ENCODE measurements around the gene CTIF.

CTIF gene

GRCh38 chr18:48690494-48690893, 151.7 kb downstream of the CTIF start:
- Histone ChIP-seq H3K79me2 (peaks cover 2% of the 10 kb centered on the region), H3K9ac (no peak overlapping the region), H3K9me3 (ENCODE audit: control insufficient read depth, low read length) (no peaks in the 10 kb centered on the region), H3K27ac (no peak overlapping the region), H3K36me3 (ENCODE audit: control insufficient read depth, insufficient read depth, low read length) (no peaks in the 10 kb centered on the region), H3K4me2 (ENCODE audit: low read length) (no peak overlapping the region), H3K4me1 (no peaks in the 10 kb centered on the region), H2AFZ (no peak overlapping the region), H3K4me3 (ENCODE audit: low read depth, low read length) (no peak overlapping the region), H3K27me3 (ENCODE audit: control insufficient read depth, insufficient read depth, low read length) (no peaks in the 10 kb centered on the region)
- TF ChIP-seq, protein P1, sequence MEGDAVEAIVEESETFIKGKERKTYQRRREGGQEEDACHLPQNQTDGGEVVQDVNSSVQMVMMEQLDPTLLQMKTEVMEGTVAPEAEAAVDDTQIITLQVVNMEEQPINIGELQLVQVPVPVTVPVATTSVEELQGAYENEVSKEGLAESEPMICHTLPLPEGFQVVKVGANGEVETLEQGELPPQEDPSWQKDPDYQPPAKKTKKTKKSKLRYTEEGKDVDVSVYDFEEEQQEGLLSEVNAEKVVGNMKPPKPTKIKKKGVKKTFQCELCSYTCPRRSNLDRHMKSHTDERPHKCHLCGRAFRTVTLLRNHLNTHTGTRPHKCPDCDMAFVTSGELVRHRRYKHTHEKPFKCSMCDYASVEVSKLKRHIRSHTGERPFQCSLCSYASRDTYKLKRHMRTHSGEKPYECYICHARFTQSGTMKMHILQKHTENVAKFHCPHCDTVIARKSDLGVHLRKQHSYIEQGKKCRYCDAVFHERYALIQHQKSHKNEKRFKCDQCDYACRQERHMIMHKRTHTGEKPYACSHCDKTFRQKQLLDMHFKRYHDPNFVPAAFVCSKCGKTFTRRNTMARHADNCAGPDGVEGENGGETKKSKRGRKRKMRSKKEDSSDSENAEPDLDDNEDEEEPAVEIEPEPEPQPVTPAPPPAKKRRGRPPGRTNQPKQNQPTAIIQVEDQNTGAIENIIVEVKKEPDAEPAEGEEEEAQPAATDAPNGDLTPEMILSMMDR (IDR thresholded peaks at IDR 0.05): no peak

DNA sequence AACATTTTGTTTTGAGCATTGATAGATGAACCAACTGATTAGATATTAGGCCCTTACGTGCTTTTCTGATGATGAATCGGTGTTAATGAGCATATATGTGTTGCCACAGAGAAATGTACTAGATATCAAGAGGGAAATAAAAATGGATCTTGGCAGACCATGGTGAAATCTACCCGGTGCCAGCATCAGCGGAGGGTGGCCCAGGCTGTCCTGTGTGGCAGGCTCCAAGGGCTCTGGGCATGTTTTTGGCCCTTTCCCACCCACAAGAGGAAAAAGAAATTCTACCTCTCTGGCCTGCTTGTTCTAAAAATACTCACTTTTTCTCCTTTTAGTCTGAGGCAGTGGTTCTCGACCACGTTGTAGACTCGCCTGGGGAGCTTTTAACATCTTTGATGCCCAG, 154.2 kb downstream of the CTIF start:
- Histone ChIP-seq H3K4me2 (ENCODE audit: low read length) (no peak overlapping the region), H3K36me3 (ENCODE audit: control insufficient read depth, insufficient read depth, low read length) (no peaks in the 10 kb centered on the region), H3K4me1 (no peaks in the 10 kb centered on the region), H3K4me3 (ENCODE audit: low read depth, low read length) (no peak overlapping the region), H3K9me3 (ENCODE audit: control insufficient read depth, low read length) (no peaks in the 10 kb centered on the region), H3K27ac (no peak overlapping the region), H3K79me2 (peaks cover 4% of the 10 kb centered on the region), H2AFZ (no peak overlapping the region), H3K27me3 (ENCODE audit: control insufficient read depth, insufficient read depth, low read length) (no peaks in the 10 kb centered on the region), H3K9ac (no peak overlapping the region)
- TF ChIP-seq, protein P1 (IDR thresholded peaks at IDR 0.05): no peak

DNA sequence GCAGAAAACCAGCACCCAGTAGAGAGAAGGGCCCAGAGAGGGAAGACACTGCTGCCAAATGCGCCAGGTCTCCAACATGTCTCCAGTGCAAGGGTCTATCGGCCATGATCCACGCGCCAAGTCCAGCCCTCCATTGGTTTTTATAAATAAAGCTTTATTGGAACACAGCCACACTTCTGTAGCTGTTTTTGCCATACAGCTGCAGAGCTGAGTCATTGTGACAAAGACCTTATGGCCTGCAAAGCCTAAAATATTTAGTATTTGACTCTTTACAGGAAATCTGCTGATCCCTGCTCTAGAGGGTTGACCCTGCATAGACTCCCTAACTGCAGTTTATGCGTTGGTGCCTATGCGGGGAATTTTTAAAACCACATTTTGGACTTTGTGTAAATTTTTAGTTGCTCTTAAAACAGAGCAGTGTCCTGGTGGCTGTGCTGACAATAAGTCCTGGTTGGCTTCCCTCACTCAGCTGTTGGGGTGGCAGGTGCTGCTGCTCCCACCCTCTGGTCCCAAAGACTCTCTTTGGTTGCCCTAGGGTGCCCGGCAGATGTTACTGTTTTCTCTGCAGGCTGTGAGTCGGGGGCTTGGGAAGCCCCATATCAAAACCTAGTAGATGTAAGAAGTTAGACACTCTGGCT, 154.9 kb downstream of the CTIF start:
- Histone ChIP-seq H3K27me3 (ENCODE audit: control insufficient read depth, insufficient read depth, low read length) (no peaks in the 10 kb centered on the region), H3K79me2 (peaks cover 4% of the 10 kb centered on the region), H3K9me3 (ENCODE audit: control insufficient read depth, low read length) (no peaks in the 10 kb centered on the region), H2AFZ (no peak overlapping the region), H3K36me3 (ENCODE audit: control insufficient read depth, insufficient read depth, low read length) (no peaks in the 10 kb centered on the region), H3K4me3 (ENCODE audit: low read depth, low read length) (no peak overlapping the region), H3K27ac (no peak overlapping the region), H3K4me1 (no peaks in the 10 kb centered on the region), H3K4me2 (ENCODE audit: low read length) (no peak overlapping the region), H3K9ac (no peak overlapping the region)
- TF ChIP-seq, protein P1 (IDR thresholded peaks at IDR 0.05): no peak

- Histone ChIP-seq H3K27ac (no peak overlapping the region), H2AFZ (no peak overlapping the region)
- TF ChIP-seq, protein P1 (IDR thresholded peaks at IDR 0.05): no peak
Observed at GRCh38 chr18:48694295-48694694, 155.5 kb downstream of the CTIF start.

DNA sequence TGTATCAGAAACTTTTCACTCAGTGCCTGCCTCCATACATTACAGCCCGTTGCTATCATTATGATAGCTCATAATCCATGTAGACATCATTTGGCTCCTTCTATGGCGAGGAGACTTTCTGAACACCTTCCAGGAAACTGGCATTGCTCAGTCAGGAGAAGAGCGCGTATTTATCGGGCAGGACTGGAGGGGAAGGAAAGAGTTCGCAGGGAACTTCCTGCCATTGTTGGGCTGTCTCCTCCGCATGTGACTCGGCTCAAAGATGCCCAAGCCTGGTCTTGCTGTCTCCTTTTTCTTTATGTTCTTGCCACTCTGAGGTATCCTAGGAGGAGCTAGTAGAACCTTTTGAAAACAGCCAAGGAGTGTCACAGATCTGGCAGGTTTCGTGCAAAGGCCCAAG, 156.8 kb downstream of the CTIF start:
- Histone ChIP-seq H3K79me2 (peaks cover 6% of the 10 kb centered on the region), H3K36me3 (ENCODE audit: control insufficient read depth, insufficient read depth, low read length) (no peaks in the 10 kb centered on the region), H2AFZ (no peak overlapping the region), H3K4me2 (ENCODE audit: low read length) (no peak overlapping the region), H3K4me3 (ENCODE audit: low read depth, low read length) (no peak overlapping the region), H3K9me3 (ENCODE audit: control insufficient read depth, low read length) (no peaks in the 10 kb centered on the region), H3K9ac (no peak overlapping the region), H3K4me1 (no peaks in the 10 kb centered on the region), H3K27me3 (ENCODE audit: control insufficient read depth, insufficient read depth, low read length) (no peaks in the 10 kb centered on the region), H3K27ac (no peak overlapping the region)
- TF ChIP-seq, protein P1 (IDR thresholded peaks at IDR 0.05): no peak

More at GRCh38 chr18:48694295-48694694, 155.5 kb downstream of the CTIF start:
- H3K79me2 ChIP-seq: peaks cover 6% of the 10 kb centered on the region
- no peaks in the 10 kb centered on the region for H3K4me1 ChIP-seq
- no peaks in the 10 kb centered on the region for H3K36me3 ChIP-seq (ENCODE audit: control insufficient read depth, insufficient read depth, low read length)
- H3K9me3 ChIP-seq (ENCODE audit: control insufficient read depth, low read length): no peaks in the 10 kb centered on the region
- no peaks in the 10 kb centered on the region for H3K27me3 ChIP-seq (ENCODE audit: control insufficient read depth, insufficient read depth, low read length)
- H3K4me3 ChIP-seq (ENCODE audit: low read depth, low read length): no peak overlapping the region
- no peak overlapping the region for H3K4me2 ChIP-seq (ENCODE audit: low read length)
- no peak overlapping the region for H3K9ac ChIP-seq
